Thymus (tissue), 14 donors: ENCODE data around the gene KERA. TPM values are rescaled to one million over a fixed set of nuclear protein-coding genes. Genes with fewer than 3 reads are reported as not detected.

ENCODE experiments used
- DNase-seq, 9 donors: peaks; one replicate each; pipeline ENCODE4 v3.0.0-alpha.2; 2013; ENCODE audit warnings: low spot score in 9 of 9, low read depth in 6 of 9, missing footprints in 1 of 9
- H3K27ac ChIP-seq, 2 donors: one replicate each; pipeline ENCODE4 v1.5.1; 2013; ENCODE audit warnings: control low read depth in 1 of 2, low read depth in 1 of 2, low read length in 1 of 2, mild to moderate bottlenecking in 1 of 2, moderate library complexity in 1 of 2
- H3K27me3 ChIP-seq, 2 donors: one replicate each; pipeline ENCODE4 v1.5.1; 2013; ENCODE audit warnings: low read length in 1 of 2; ENCODE audit not compliant: control insufficient read depth in 2 of 2, insufficient read depth in 1 of 2
- H3K36me3 ChIP-seq, 2 donors: one replicate each; pipeline ENCODE4 v1.5.1; 2013; ENCODE audit warnings: low read length in 1 of 2, mild to moderate bottlenecking in 1 of 2, moderate library complexity in 1 of 2; ENCODE audit not compliant: control insufficient read depth in 2 of 2, insufficient read depth in 2 of 2
- H3K4me1 ChIP-seq, 2 donors: one replicate each; pipeline ENCODE4 v1.5.1; 2013; ENCODE audit warnings: low read length in 2 of 2; ENCODE audit not compliant: control insufficient read depth in 2 of 2, insufficient read depth in 2 of 2
- H3K4me3 ChIP-seq, 2 donors: one replicate each; pipeline ENCODE4 v1.5.1; 2013; ENCODE audit warnings: low read length in 2 of 2, control low read depth in 1 of 2, mild to moderate bottlenecking in 1 of 2
- H3K9me3 ChIP-seq, 2 donors: one replicate each; pipeline ENCODE4 v1.5.1; 2013; ENCODE audit warnings: low read length in 1 of 2, mild to moderate bottlenecking in 1 of 2; ENCODE audit not compliant: control insufficient read depth in 2 of 2, insufficient read depth in 1 of 2
- WGBS: extraction: QIAGEN DNeasy Blood & Tissue Kit; methylation state at CpG from one replicate; pipeline ENCODE4 v1.1.7; 2013; 5-methylcytosine and 5-hydroxymethylcytosine counted together
- long read RNA-seq, 10 donors: transcript quantifications; one replicate each; lab custom pipeline, GENCODE V29; 2026
- polyA plus RNA-seq: library from polyadenylated mRNA; stranded (reverse); fragments of 200-250 nt; gene quantifications from one replicate; pipeline ENCODE4 v1.2.3, GENCODE V29; 2013
- total RNA-seq: library from RNA; stranded (reverse); fragments of 120-200 nt; gene quantifications from one replicate; pipeline ENCODE4 v1.2.4, GENCODE V29; 2013
- donor health status: healthy.

The KERA gene
- total RNA-seq (0.05 TPM), polyA plus RNA-seq (0.09 TPM)
- long read RNA-seq, donor 1: 0 reads
- long read RNA-seq, donor 2: 0 reads
- long read RNA-seq, donor 3: 0 reads
- long read RNA-seq, donor 4: 0 reads
- long read RNA-seq, donor 5: 0 reads
- long read RNA-seq, donor 6: 0 reads
- long read RNA-seq, donor 7: 0 reads
- long read RNA-seq, donor 8: 0 reads
- long read RNA-seq, donor 9: 0 reads
- long read RNA-seq, donor 10: 0 reads

DNA sequence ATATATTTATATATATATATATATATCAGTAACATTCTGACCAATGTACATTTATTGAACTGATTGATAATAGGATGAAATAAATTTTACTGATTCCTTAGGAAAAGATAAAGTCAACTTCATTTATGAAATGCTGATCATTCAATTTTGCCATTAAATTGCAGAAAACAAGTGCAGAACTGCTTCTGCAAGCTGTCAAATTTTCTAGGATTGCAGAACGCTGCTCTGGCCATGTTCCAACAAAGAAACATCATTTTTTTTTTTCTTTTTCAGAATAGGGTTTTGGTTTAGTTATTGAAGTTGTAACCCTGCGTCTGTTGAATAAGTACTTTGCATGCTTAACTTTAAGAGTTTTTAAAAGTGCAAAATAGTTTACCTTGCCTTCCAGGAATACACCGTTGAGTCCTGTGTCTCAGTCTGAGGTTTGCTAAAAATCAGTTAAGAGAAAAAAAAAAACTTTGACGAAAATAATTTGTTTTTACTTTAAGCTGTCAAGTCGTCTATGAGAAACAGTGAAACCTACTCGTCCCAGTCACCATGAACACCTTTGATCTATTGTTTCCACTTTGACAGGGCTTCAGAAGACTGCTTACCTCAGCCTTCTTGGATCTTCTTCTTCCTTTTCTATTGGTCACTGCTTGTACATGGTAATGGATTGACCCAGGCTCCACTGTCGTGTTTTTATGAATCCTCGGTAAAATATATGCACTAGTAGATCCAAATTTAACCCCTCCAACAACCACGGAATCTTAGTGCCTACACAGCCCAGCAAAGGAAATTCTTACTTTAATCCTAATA lies at the start of gene KERA:
Gene KERA, minus strand, starts transcription at position 657 of the 798 bp plus-strand sequence. CDS start 1,743 bp downstream, outside the sequence.
- H3K36me3 ChIP-seq: no peaks in the 10 kb centered on the region
- H3K9me3 ChIP-seq: no peaks in the 10 kb centered on the region
- H3K27me3 ChIP-seq: no peaks in the 10 kb centered on the region
- no peak for DNase-seq
- H3K27ac ChIP-seq: no peak within 1 kb of the TSS
- 75% methylated on average over 9 of the region's 9 CpGs for WGBS
- H3K4me3 ChIP-seq: no peak within 1 kb of the TSS
- H3K4me1 ChIP-seq: no peaks in the 10 kb centered on the region

GRCh38 chr12:91106283-91106682 lies 48.5 kb upstream of the KERA start:
- H3K4me3 ChIP-seq: no peak overlapping the region
- no peaks in the 10 kb centered on the region for H3K36me3 ChIP-seq
- H3K9me3 ChIP-seq: no peaks in the 10 kb centered on the region
- H3K27me3 ChIP-seq: no peaks in the 10 kb centered on the region
- no peak for DNase-seq
- H3K27ac ChIP-seq: no peak overlapping the region
- H3K4me1 ChIP-seq: no peaks in the 10 kb centered on the region

- no peaks in the 10 kb centered on the region for H3K36me3 ChIP-seq
- no peak overlapping the region for H3K4me3 ChIP-seq
- WGBS: 85% methylated on average over 5 of the region's 5 CpGs
- H3K9me3 ChIP-seq: no peaks in the 10 kb centered on the region
- no peaks in the 10 kb centered on the region for H3K4me1 ChIP-seq
- no peak for DNase-seq
- no peaks in the 10 kb centered on the region for H3K27me3 ChIP-seq
- H3K27ac ChIP-seq: no peak overlapping the region
Observed at GRCh38 chr12:91105807-91106206, 48.0 kb upstream of the KERA start.

DNA sequence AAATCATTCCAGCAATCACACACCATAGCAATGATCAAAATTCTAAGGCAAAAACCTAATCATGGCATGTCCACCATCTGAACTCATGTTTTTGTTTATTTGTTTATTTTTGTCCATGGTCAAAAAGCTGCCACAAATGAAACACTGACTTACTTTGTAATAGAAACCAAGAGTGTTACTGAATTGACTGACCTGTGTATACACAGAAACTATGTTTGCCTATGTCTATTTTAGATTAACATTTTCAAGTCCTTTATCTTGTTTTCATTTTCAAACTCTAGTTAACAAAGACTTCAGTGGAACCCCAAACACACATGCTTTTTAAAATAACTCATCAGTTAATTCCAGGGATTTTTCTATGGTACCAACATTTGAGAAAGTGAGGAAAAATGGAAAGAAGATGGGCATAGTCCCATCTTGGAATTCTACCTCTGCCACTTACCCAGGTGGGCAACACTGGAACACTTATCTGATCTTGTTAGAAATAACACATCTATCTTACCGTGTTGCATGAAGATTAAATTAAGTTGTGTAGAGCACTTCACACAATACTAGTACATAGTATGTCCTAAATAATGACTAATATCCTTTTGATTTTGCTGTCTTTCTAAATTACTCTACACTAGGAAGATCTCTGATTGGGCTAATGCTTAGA lies 47.1 kb upstream of the KERA start:
- DNase-seq: no peak
- 99% methylated on average over 1 of the region's 1 CpG for WGBS
- Histone ChIP-seq H3K4me1 (no peaks in the 10 kb centered on the region), H3K9me3 (no peaks in the 10 kb centered on the region), H3K4me3 (no peak overlapping the region), H3K36me3 (no peaks in the 10 kb centered on the region), H3K27ac (no peak overlapping the region), H3K27me3 (no peaks in the 10 kb centered on the region)

DNA sequence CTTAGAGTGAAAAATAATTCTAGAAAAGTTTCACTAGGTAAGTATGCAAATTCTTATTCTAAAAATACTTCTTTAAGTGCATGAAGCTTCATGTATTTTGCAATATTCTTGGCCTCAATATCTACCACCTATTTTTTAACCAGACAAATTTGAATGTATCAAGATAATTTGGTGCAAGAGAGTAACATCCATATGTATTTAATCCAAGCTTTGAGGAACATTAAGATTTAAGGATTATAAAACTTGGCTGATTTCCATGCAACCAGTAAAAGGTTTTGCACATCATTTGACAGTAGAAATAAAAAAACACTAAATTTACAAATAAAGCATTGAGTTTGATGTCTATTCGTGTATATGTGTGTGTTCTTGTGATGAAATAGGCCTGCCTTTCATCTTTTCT lies 45.8 kb upstream of the KERA start:
- DNase-seq: no peak
- Histone ChIP-seq H3K27ac (no peak overlapping the region), H3K27me3 (no peaks in the 10 kb centered on the region), H3K4me3 (no peak overlapping the region), H3K4me1 (no peaks in the 10 kb centered on the region), H3K36me3 (no peaks in the 10 kb centered on the region), H3K9me3 (no peaks in the 10 kb centered on the region)
- 82% methylated on average over 1 of the region's 1 CpG for WGBS

DNA sequence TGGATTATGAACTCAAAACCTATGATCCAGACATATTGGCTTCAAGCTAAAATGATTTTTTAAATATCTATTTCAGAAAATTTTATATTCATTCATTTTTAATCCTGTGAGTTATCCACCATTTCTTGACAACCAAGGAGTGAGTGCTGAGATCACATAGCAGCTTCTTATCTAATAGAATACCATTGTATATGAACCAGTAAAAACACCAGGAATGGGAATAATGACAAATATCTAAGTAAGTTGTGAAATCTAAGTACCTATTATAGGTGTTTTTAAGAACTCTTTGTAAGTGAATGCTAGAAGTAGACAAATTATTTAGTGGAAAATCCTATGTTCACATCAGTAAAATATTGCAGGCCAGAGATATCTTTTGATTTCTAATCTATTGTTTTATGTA lies 45.3 kb upstream of the KERA start:
- no peaks in the 10 kb centered on the region for H3K4me1 ChIP-seq
- DNase-seq: no peak

GRCh38 chr12:91100906-91101305 lies 43.1 kb upstream of the KERA start:
- no peaks in the 10 kb centered on the region for H3K27me3 ChIP-seq
- no peak overlapping the region for H3K27ac ChIP-seq
- no peaks in the 10 kb centered on the region for H3K36me3 ChIP-seq
- no peaks in the 10 kb centered on the region for H3K4me1 ChIP-seq
- H3K4me3 ChIP-seq: no peak overlapping the region
- WGBS: 65% methylated on average over 2 of the region's 2 CpGs
- no peaks in the 10 kb centered on the region for H3K9me3 ChIP-seq
- DNase-seq: no peak

More for the DNA sequence above, 45.3 kb upstream of the KERA start:
- no peak overlapping the region for H3K4me3 ChIP-seq
- no peaks in the 10 kb centered on the region for H3K36me3 ChIP-seq
- H3K27me3 ChIP-seq: no peaks in the 10 kb centered on the region
- no peak overlapping the region for H3K27ac ChIP-seq
- H3K9me3 ChIP-seq: no peaks in the 10 kb centered on the region

DNA sequence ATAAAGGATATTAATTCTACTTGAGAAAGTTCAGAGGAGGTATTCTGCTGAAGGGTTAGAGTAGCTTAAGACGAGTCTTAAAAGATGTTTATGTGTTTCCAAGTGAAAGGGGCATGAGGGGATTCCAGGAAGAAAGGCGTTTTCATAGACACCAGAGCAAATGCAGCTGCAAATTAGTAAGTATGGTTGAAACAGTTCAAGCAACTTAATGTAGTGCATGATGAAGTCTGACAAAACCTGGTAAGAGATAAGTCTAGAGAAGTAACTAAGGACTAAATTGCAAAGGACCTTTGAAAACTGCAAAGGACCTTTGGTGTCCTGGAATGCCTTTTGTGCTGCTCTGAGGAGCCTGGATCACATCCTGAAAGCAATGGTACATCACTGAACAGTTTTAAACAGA lies 42.0 kb upstream of the KERA start:
- Histone ChIP-seq H3K27ac (no peak overlapping the region), H3K9me3 (no peaks in the 10 kb centered on the region), H3K27me3 (no peaks in the 10 kb centered on the region), H3K4me3 (no peak overlapping the region), H3K4me1 (no peaks in the 10 kb centered on the region), H3K36me3 (no peaks in the 10 kb centered on the region)
- DNase-seq: no peak
- 95% methylated on average over 2 of the region's 2 CpGs for WGBS

- 48% methylated on average over 2 of the region's 2 CpGs for WGBS
- Histone ChIP-seq H3K9me3 (no peaks in the 10 kb centered on the region), H3K27me3 (no peaks in the 10 kb centered on the region), H3K4me3 (no peak overlapping the region), H3K36me3 (no peaks in the 10 kb centered on the region), H3K4me1 (no peaks in the 10 kb centered on the region), H3K27ac (no peak overlapping the region)
- DNase-seq: no peak
Observed at GRCh38 chr12:91099341-91099740, 41.5 kb upstream of the KERA start.
